ENCODE measurements around the gene PRPS2.

The PRPS2 gene

GRCh38 chrX:12799118-12799517 lies 7.9 kb downstream of the PRPS2 start:
- Histone ChIP-seq H3K27me3 (ENCODE audit: insufficient read depth, low read length, poor library complexity, severe bottlenecking) (no peaks in the 10 kb centered on the region), H3K4me2 (ENCODE audit: low read depth, low read length, poor library complexity, severe bottlenecking) (no peak overlapping the region), H3K9me3 (ENCODE audit: insufficient read depth, low read depth, low read length) (no peaks in the 10 kb centered on the region), H3F3A (ENCODE audit: low read depth) (no peaks in the 10 kb centered on the region), H3K9me2 (replicated peaks; ENCODE audit: low read depth, low read length) (no peaks in the 10 kb centered on the region), H3K36me3 (ENCODE audit: insufficient read depth, low read length) (peaks cover 12% of the 10 kb centered on the region; the same call in 1 of the 2 replicates), H3K4me3 (ENCODE audit: low read length, poor library complexity, severe bottlenecking) (no peak overlapping the region), H4K20me1 (ENCODE audit: insufficient read depth, low read length, poor library complexity, severe bottlenecking) (no peaks in the 10 kb centered on the region), H3K79me2 (ENCODE audit: insufficient read depth, low read length) (peaks cover 21% of the 10 kb centered on the region), H3K9ac (ENCODE audit: low read depth, low read length, poor library complexity, severe bottlenecking) (no peak overlapping the region), H2AFZ (ENCODE audit: low read length) (no peak overlapping the region), H3K4me1 (ENCODE audit: insufficient read depth, low read length, poor library complexity, severe bottlenecking) (no peaks in the 10 kb centered on the region)
- TF ChIP-seq CTCF (conservative IDR thresholded peaks at IDR 0.05; ENCODE audit: low read length): no peak
- TF ChIP-seq EZH2phosphoT487 (IDR thresholded peaks at IDR 0.05; ENCODE audit: borderline replicate concordance): no peak

- TF ChIP-seq EZH2phosphoT487 (IDR thresholded peaks at IDR 0.05; ENCODE audit: borderline replicate concordance): no peak
- TF ChIP-seq CTCF (conservative IDR thresholded peaks at IDR 0.05; ENCODE audit: low read length): no peak
- no peak overlapping the region for H3K9ac ChIP-seq (ENCODE audit: low read depth, low read length, poor library complexity, severe bottlenecking)
- H3K4me2 ChIP-seq (ENCODE audit: low read depth, low read length, poor library complexity, severe bottlenecking): no peak overlapping the region
- H2AFZ ChIP-seq (ENCODE audit: low read length): no peak overlapping the region
- H3K4me3 ChIP-seq (ENCODE audit: low read length, poor library complexity, severe bottlenecking): no peak overlapping the region
- H3K9me2 ChIP-seq (replicated peaks; ENCODE audit: low read depth, low read length): no peaks in the 10 kb centered on the region
- no peaks in the 10 kb centered on the region for H4K20me1 ChIP-seq (ENCODE audit: insufficient read depth, low read length, poor library complexity, severe bottlenecking)
- H3K9me3 ChIP-seq (ENCODE audit: insufficient read depth, low read depth, low read length): no peaks in the 10 kb centered on the region
- no peaks in the 10 kb centered on the region for H3K4me1 ChIP-seq (ENCODE audit: insufficient read depth, low read length, poor library complexity, severe bottlenecking)
- H3K27me3 ChIP-seq (ENCODE audit: insufficient read depth, low read length, poor library complexity, severe bottlenecking): no peaks in the 10 kb centered on the region
- H3K79me2 ChIP-seq (ENCODE audit: insufficient read depth, low read length): no peaks in the 10 kb centered on the region
- H3F3A ChIP-seq (ENCODE audit: low read depth): no peaks in the 10 kb centered on the region
- H3K36me3 ChIP-seq (ENCODE audit: insufficient read depth, low read length): peaks cover 19% of the 10 kb centered on the region; the same call in 1 of the 2 replicates
Observed at GRCh38 chrX:12802741-12803140, 11.5 kb downstream of the PRPS2 start.

- no peaks in the 10 kb centered on the region for H3K4me1 ChIP-seq (ENCODE audit: insufficient read depth, low read length, poor library complexity, severe bottlenecking)
- no peaks in the 10 kb centered on the region for H3K9me2 ChIP-seq (replicated peaks; ENCODE audit: low read depth, low read length)
- no peak overlapping the region for H3K4me3 ChIP-seq (ENCODE audit: low read length, poor library complexity, severe bottlenecking)
- no peaks in the 10 kb centered on the region for H3F3A ChIP-seq (ENCODE audit: low read depth)
- TF ChIP-seq CTCF (conservative IDR thresholded peaks at IDR 0.05; ENCODE audit: low read length): no peak
- no peak for TF ChIP-seq EZH2phosphoT487 (IDR thresholded peaks at IDR 0.05; ENCODE audit: borderline replicate concordance)
- no peak overlapping the region for H3K9ac ChIP-seq (ENCODE audit: low read depth, low read length, poor library complexity, severe bottlenecking)
- no peaks in the 10 kb centered on the region for H3K79me2 ChIP-seq (ENCODE audit: insufficient read depth, low read length)
- H2AFZ ChIP-seq (ENCODE audit: low read length): no peak overlapping the region
- H4K20me1 ChIP-seq (ENCODE audit: insufficient read depth, low read length, poor library complexity, severe bottlenecking): no peaks in the 10 kb centered on the region
- no peaks in the 10 kb centered on the region for H3K9me3 ChIP-seq (ENCODE audit: insufficient read depth, low read depth, low read length)
- no peaks in the 10 kb centered on the region for H3K27me3 ChIP-seq (ENCODE audit: insufficient read depth, low read length, poor library complexity, severe bottlenecking)
- H3K36me3 ChIP-seq (ENCODE audit: insufficient read depth, low read length): peaks cover 25% of the 10 kb centered on the region; the same call in 1 of the 2 replicates
- no peak overlapping the region for H3K4me2 ChIP-seq (ENCODE audit: low read depth, low read length, poor library complexity, severe bottlenecking)
Observed at GRCh38 chrX:12804655-12805054, 13.4 kb downstream of the PRPS2 start.

All from Loucy (cell line).